Osteoblast (primary cell): ENCODE results near the gene IL22. TPM values are rescaled to one million over a fixed set of nuclear protein-coding genes. Genes with fewer than 3 reads are reported as not detected.
A peak's percentile ranks its signal among the peaks of the same experiment; 100 is the strongest.

Experiments
- DNase-seq: peaks from one replicate; pipeline ENCODE4 v3.0.0; 2011; ENCODE audit warnings: low spot score, mixed read lengths; ENCODE audit not compliant: insufficient read length; ENCODE audit errors: missing footprints
- H2AFZ ChIP-seq: 2 replicates; pipeline ENCODE4 v1.6.0; 2011; ENCODE audit warnings: mild to moderate bottlenecking, low read length
- H3K27ac ChIP-seq: 2 replicates; pipeline ENCODE4 v1.5.1; 2011; ENCODE audit warnings: mild to moderate bottlenecking, low read depth, low read length, moderate library complexity
- H3K27me3 ChIP-seq: 2 replicates; pipeline ENCODE4 v1.6.0; 2012; ENCODE audit warnings: mild to moderate bottlenecking, control low read depth, inconsistent platforms, low read length, moderate library complexity; ENCODE audit not compliant: insufficient read depth
- H3K36me3 ChIP-seq: 2 replicates; pipeline ENCODE4 v1.5.1; 2011; ENCODE audit warnings: mild to moderate bottlenecking, low read length, control low read depth, moderate library complexity; ENCODE audit not compliant: insufficient read depth
- H3K4me1 ChIP-seq: 2 replicates; pipeline ENCODE4 v1.5.1; 2011; ENCODE audit warnings: mild to moderate bottlenecking, low read length, control low read depth, moderate library complexity; ENCODE audit not compliant: insufficient read depth
- H3K4me2 ChIP-seq: 2 replicates; pipeline ENCODE4 v1.6.0; 2011; ENCODE audit warnings: mild to moderate bottlenecking, low read length; ENCODE audit not compliant: insufficient read depth
- H3K4me3 ChIP-seq: fragments of 200-600 bp; sonication (generic); 3 replicates; pipeline ENCODE4 v1.5.1; 2012; ENCODE audit warnings: mild to moderate bottlenecking, low read length, inconsistent platforms; ENCODE audit not compliant: insufficient read depth
- H3K79me2 ChIP-seq: 2 replicates; pipeline ENCODE4 v1.6.0; 2012; ENCODE audit warnings: mild to moderate bottlenecking, low read length, control low read depth, inconsistent platforms; ENCODE audit not compliant: insufficient read depth
- H3K9me3 ChIP-seq: 2 replicates; pipeline ENCODE4 v1.5.1; 2011; ENCODE audit warnings: low read depth, low read length, control low read depth
- H4K20me1 ChIP-seq: 2 replicates; pipeline ENCODE4 v1.6.0; 2012; ENCODE audit warnings: mild to moderate bottlenecking, low read length, control low read depth; ENCODE audit not compliant: insufficient read depth
- total RNA-seq: library from RNA; depleted of rRNA; stranded (reverse); fragments of >200 nt; gene quantifications from 2 replicates; pipeline ENCODE4 v1.2.3, GENCODE V29; 2012
- TF ChIP-seq, protein P1 (sequence below): IDR thresholded peaks from 2 replicates; pipeline ENCODE4 v1.5.1; 2011; ENCODE audit warnings: mild to moderate bottlenecking, low read depth, low read length, moderate library complexity; ENCODE audit errors: extremely low read depth

The IL22 gene
- total RNA-seq, 1 donor, result not detected

DNA sequence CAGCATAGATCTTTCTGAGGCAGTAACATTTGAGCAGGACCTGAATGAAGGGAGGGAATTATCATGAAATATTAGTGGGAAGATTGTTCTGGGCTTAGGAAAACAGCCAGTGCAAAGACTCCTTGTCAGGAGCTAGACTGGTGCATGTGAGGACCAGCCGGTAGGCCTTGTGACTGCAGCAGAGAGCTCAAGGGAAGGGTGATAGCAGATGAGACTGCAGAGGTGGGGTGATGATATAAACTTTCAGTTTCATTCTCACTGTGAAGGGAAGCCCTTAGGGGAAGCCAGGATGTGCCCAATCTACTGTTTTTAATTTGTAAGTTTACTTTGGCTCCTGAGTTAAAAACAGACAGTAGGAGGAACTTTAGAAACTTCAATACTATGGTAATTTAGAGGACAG is 12.4 kb downstream of the IL22 start:
- Histone ChIP-seq H3K27ac (peak overlapping the region; percentile 94), H3K79me2 (no peaks in the 10 kb centered on the region), H4K20me1 (no peaks in the 10 kb centered on the region), H3K4me3 (peak overlapping the region; percentile 41), H3K27me3 (no peaks in the 10 kb centered on the region), H3K4me2 (peak overlapping the region; percentile 76), H3K36me3 (no peaks in the 10 kb centered on the region), H3K4me1 (peaks cover 61% of the 10 kb centered on the region), H2AFZ (peak overlapping the region; percentile 83), H3K9me3 (no peaks in the 10 kb centered on the region)
- TF ChIP-seq, protein P1, sequence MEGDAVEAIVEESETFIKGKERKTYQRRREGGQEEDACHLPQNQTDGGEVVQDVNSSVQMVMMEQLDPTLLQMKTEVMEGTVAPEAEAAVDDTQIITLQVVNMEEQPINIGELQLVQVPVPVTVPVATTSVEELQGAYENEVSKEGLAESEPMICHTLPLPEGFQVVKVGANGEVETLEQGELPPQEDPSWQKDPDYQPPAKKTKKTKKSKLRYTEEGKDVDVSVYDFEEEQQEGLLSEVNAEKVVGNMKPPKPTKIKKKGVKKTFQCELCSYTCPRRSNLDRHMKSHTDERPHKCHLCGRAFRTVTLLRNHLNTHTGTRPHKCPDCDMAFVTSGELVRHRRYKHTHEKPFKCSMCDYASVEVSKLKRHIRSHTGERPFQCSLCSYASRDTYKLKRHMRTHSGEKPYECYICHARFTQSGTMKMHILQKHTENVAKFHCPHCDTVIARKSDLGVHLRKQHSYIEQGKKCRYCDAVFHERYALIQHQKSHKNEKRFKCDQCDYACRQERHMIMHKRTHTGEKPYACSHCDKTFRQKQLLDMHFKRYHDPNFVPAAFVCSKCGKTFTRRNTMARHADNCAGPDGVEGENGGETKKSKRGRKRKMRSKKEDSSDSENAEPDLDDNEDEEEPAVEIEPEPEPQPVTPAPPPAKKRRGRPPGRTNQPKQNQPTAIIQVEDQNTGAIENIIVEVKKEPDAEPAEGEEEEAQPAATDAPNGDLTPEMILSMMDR, result no peak
- DNase-seq, result no peak

DNA sequence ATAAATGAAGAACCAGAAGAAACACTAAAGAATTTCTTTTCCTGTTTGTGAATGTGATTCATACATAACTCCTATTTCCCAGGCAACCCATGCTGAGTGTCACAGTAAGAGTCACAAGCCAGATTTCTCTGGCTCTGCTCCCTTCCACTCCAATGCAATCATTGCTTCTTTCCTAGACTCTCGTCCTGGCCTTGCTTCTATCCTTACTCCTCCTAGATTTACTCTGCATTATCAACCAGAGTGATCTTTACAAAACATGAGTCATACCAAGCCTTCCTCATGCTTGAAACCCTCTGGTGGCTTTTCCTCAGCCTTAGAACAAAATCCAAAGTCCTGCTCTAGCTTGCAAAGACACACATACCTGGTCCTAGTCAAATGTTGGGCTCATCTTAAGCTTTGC is 13.3 kb downstream of the IL22 start:
- Histone ChIP-seq H3K79me2 (no peaks in the 10 kb centered on the region), H3K9me3 (no peaks in the 10 kb centered on the region), H3K27ac (peak overlapping the region; percentile 94), H3K27me3 (no peaks in the 10 kb centered on the region), H3K36me3 (no peaks in the 10 kb centered on the region), H4K20me1 (no peaks in the 10 kb centered on the region), H3K4me3 (no peak overlapping the region), H3K4me1 (peaks cover 54% of the 10 kb centered on the region), H2AFZ (peak overlapping the region; percentile 2), H3K4me2 (peak overlapping the region; percentile 76)
- DNase-seq, result peak; percentile 83
- TF ChIP-seq, protein P1, result no peak

DNA sequence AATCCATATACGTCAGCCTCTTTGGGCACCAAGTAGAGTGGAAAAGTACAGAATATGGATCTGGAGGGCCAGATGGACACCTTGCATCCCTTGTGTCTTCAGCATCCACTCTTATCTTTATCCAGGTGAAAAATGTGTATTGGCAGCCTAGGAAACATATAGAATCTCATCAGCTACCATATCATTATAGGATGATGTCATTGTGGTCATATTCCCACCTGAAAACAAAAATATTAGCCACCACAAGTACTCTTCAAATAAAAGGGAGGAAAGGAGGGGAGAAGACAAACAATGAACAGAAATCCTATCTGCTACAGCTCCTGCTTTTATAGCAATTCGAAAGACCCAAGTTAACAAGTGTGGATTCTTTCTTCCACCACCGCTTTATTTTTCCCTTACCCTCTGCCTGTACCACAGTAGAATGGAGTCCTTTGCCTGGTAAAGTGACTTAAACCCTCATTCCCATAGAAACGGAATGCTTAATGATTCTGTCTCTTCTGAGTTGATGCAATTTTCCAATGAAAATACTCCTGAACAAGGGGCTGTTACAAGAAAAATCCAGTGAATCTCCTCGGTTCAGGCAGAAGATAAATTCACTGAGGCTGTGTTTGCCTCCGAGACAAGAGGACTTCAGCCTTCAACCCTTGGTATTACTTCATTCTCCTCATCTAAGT is 14.0 kb downstream of the IL22 start:
- Histone ChIP-seq H3K4me2 (peak overlapping the region; percentile 76), H2AFZ (peak overlapping the region; percentile 43), H3K36me3 (no peaks in the 10 kb centered on the region), H3K4me3 (peak overlapping the region; percentile 4), H3K79me2 (no peaks in the 10 kb centered on the region), H3K27ac (peak overlapping the region; percentile 94), H3K4me1 (peaks cover 51% of the 10 kb centered on the region), H3K9me3 (no peaks in the 10 kb centered on the region), H3K27me3 (no peaks in the 10 kb centered on the region), H4K20me1 (no peaks in the 10 kb centered on the region)
- DNase-seq, result no peak
- TF ChIP-seq, protein P1, result no peak

DNA sequence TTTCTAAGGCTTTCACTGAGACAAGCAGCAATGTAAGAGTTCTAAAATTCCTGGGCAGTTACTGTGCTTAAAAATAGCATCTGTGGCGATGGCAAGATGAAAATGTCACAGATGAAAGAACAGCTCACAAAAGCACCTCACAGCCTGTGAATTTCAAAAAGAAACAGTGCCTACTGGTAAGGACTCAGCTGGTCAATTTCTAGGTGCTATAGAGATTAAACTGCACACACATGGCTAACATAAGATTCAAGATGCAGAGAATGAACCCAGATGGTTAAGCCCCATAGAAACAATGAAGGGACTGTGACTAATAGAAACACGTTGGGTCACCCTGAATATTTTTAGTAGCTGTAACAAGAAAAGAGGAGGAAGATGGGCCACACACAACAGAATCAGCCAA is 15.8 kb downstream of the IL22 start:
- Histone ChIP-seq H3K27me3 (no peaks in the 10 kb centered on the region), H3K4me1 (peaks cover 51% of the 10 kb centered on the region), H4K20me1 (no peaks in the 10 kb centered on the region), H3K27ac (peak overlapping the region; percentile 50), H3K4me3 (peak overlapping the region; percentile 13), H3K79me2 (no peaks in the 10 kb centered on the region), H3K9me3 (no peaks in the 10 kb centered on the region), H3K36me3 (no peaks in the 10 kb centered on the region), H2AFZ (peak overlapping the region; percentile 75), H3K4me2 (peak overlapping the region; percentile 63)
- TF ChIP-seq, protein P1, result no peak
- peak; percentile 32 for DNase-seq
